Measurements from ENCODE around the gene CCDC69.

DNA sequence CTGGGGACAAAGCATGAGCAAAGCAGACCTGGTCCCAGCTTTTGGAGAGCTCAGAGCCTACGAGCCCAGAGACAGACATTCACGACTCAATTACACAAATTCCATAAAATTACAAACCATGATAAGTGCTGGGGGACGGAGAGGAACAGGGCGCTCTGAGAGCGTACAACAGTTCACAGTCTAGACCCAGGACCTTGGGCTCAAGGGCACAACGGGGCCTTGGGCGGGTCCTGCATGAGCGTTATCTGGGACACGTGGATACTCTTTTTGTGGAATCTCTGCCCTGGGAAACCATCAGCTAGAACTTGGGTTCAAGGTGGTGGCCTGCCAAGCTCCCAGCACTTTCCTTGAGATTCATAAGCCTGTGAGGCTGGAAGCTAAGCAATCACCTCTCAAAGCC is 56.9 kb downstream of the CCDC69 start:
- TF ChIP-seq, protein P1, sequence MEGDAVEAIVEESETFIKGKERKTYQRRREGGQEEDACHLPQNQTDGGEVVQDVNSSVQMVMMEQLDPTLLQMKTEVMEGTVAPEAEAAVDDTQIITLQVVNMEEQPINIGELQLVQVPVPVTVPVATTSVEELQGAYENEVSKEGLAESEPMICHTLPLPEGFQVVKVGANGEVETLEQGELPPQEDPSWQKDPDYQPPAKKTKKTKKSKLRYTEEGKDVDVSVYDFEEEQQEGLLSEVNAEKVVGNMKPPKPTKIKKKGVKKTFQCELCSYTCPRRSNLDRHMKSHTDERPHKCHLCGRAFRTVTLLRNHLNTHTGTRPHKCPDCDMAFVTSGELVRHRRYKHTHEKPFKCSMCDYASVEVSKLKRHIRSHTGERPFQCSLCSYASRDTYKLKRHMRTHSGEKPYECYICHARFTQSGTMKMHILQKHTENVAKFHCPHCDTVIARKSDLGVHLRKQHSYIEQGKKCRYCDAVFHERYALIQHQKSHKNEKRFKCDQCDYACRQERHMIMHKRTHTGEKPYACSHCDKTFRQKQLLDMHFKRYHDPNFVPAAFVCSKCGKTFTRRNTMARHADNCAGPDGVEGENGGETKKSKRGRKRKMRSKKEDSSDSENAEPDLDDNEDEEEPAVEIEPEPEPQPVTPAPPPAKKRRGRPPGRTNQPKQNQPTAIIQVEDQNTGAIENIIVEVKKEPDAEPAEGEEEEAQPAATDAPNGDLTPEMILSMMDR (IDR thresholded peaks at IDR 0.05), result no peak
- TF ChIP-seq POLR2A (IDR thresholded peaks at IDR 0.05; ENCODE audit: low read depth) (no peak), EP300 (IDR thresholded peaks at IDR 0.05) (no peak), POLR2AphosphoS5 (IDR thresholded peaks at IDR 0.05) (no peak)

Measured in esophagus muscularis mucosa (tissue), 4 donors.